ENCODE data around the gene KICS2.

Gene KICS2

GRCh38 chr12:64222009-64222765, at the start of gene KICS2:
Gene KICS2 (minus strand): TSS chr12:64222296. CDS start chr12:64222237, 59 bp downstream.
- Histone ChIP-seq H3K27ac (ENCODE audit: low read length) (peak within 1 kb of the TSS; percentile 54), H3K9ac (ENCODE audit: low read depth, low read length) (peak within 1 kb of the TSS; percentile 95), H3K36me3 (ENCODE audit: insufficient read depth, low read depth, low read length) (no peaks in the 10 kb centered on the region), H3K9me3 (ENCODE audit: insufficient read depth, low read depth, low read length) (no peaks in the 10 kb centered on the region), H3K4me3 (ENCODE audit: low read length) (peak within 1 kb of the TSS; percentile 97), H3K4me1 (ENCODE audit: insufficient read depth, low read length) (peaks cover 26% of the 10 kb centered on the region), H3K27me3 (ENCODE audit: insufficient read depth, low read length) (no peaks in the 10 kb centered on the region)

- no peaks in the 10 kb centered on the region for H3K36me3 ChIP-seq (ENCODE audit: insufficient read depth, low read depth, low read length)
- no peak overlapping the region for H3K9ac ChIP-seq (ENCODE audit: low read depth, low read length)
- no peak overlapping the region for H3K27ac ChIP-seq (ENCODE audit: low read length)
- H3K4me1 ChIP-seq (ENCODE audit: insufficient read depth, low read length): no peaks in the 10 kb centered on the region; the same call in 1 of the 2 replicates
- H3K27me3 ChIP-seq (ENCODE audit: insufficient read depth, low read length): no peaks in the 10 kb centered on the region
- no peak overlapping the region for H3K4me3 ChIP-seq (ENCODE audit: low read length)
- H3K9me3 ChIP-seq (ENCODE audit: insufficient read depth, low read depth, low read length): no peaks in the 10 kb centered on the region
Observed at GRCh38 chr12:64270411-64270810, 48.3 kb upstream of the KICS2 start.

GRCh38 chr12:64269161-64269560, 47.1 kb upstream of the KICS2 start:
- Histone ChIP-seq H3K4me3 (ENCODE audit: low read length) (no peak overlapping the region), H3K36me3 (ENCODE audit: insufficient read depth, low read depth, low read length) (no peaks in the 10 kb centered on the region), H3K27me3 (ENCODE audit: insufficient read depth, low read length) (no peaks in the 10 kb centered on the region), H3K4me1 (ENCODE audit: insufficient read depth, low read length) (no peaks in the 10 kb centered on the region; the same call in 1 of the 2 replicates), H3K27ac (ENCODE audit: low read length) (no peak overlapping the region), H3K9me3 (ENCODE audit: insufficient read depth, low read depth, low read length) (no peaks in the 10 kb centered on the region), H3K9ac (ENCODE audit: low read depth, low read length) (no peak overlapping the region)

- Histone ChIP-seq H3K36me3 (ENCODE audit: insufficient read depth, low read depth, low read length) (no peaks in the 10 kb centered on the region), H3K27me3 (ENCODE audit: insufficient read depth, low read length) (no peaks in the 10 kb centered on the region), H3K27ac (ENCODE audit: low read length) (no peak overlapping the region), H3K9ac (ENCODE audit: low read depth, low read length) (no peak overlapping the region), H3K9me3 (ENCODE audit: insufficient read depth, low read depth, low read length) (no peaks in the 10 kb centered on the region), H3K4me3 (ENCODE audit: low read length) (no peak overlapping the region), H3K4me1 (ENCODE audit: insufficient read depth, low read length) (no peaks in the 10 kb centered on the region)
Observed at GRCh38 chr12:64268409-64268808, 46.3 kb upstream of the KICS2 start.

GRCh38 chr12:64265839-64266238, 43.7 kb upstream of the KICS2 start:
- Histone ChIP-seq H3K36me3 (ENCODE audit: insufficient read depth, low read depth, low read length) (no peaks in the 10 kb centered on the region), H3K4me3 (ENCODE audit: low read length) (no peak overlapping the region), H3K27me3 (ENCODE audit: insufficient read depth, low read length) (no peaks in the 10 kb centered on the region), H3K9me3 (ENCODE audit: insufficient read depth, low read depth, low read length) (no peaks in the 10 kb centered on the region), H3K27ac (ENCODE audit: low read length) (no peak overlapping the region), H3K9ac (ENCODE audit: low read depth, low read length) (no peak overlapping the region), H3K4me1 (ENCODE audit: insufficient read depth, low read length) (no peaks in the 10 kb centered on the region)

GRCh38 chr12:64261813-64262212, 39.7 kb upstream of the KICS2 start:
- H3K4me1 ChIP-seq (ENCODE audit: insufficient read depth, low read length): no peaks in the 10 kb centered on the region
- no peak overlapping the region for H3K9ac ChIP-seq (ENCODE audit: low read depth, low read length)
- no peak overlapping the region for H3K4me3 ChIP-seq (ENCODE audit: low read length)

GRCh38 chr12:64258576-64258975, 36.5 kb upstream of the KICS2 start:
- H3K4me3 ChIP-seq (ENCODE audit: low read length): no peak overlapping the region
- no peak overlapping the region for H3K9ac ChIP-seq (ENCODE audit: low read depth, low read length)
- no peaks in the 10 kb centered on the region for H3K9me3 ChIP-seq (ENCODE audit: insufficient read depth, low read depth, low read length)
- H3K4me1 ChIP-seq (ENCODE audit: insufficient read depth, low read length): no peaks in the 10 kb centered on the region; the same call in 1 of the 2 replicates
- no peaks in the 10 kb centered on the region for H3K27me3 ChIP-seq (ENCODE audit: insufficient read depth, low read length)
- no peaks in the 10 kb centered on the region for H3K36me3 ChIP-seq (ENCODE audit: insufficient read depth, low read depth, low read length)
- H3K27ac ChIP-seq (ENCODE audit: low read length): no peak overlapping the region

More at GRCh38 chr12:64261813-64262212, 39.7 kb upstream of the KICS2 start:
- Histone ChIP-seq H3K27ac (ENCODE audit: low read length) (no peak overlapping the region), H3K9me3 (ENCODE audit: insufficient read depth, low read depth, low read length) (no peaks in the 10 kb centered on the region), H3K27me3 (ENCODE audit: insufficient read depth, low read length) (no peaks in the 10 kb centered on the region), H3K36me3 (ENCODE audit: insufficient read depth, low read depth, low read length) (no peaks in the 10 kb centered on the region)

GRCh38 chr12:64256166-64256800, 34.2 kb upstream of the KICS2 start:
- no peaks in the 10 kb centered on the region for H3K36me3 ChIP-seq (ENCODE audit: insufficient read depth, low read depth, low read length)
- no peak overlapping the region for H3K9ac ChIP-seq (ENCODE audit: low read depth, low read length)
- no peak overlapping the region for H3K27ac ChIP-seq (ENCODE audit: low read length)
- H3K27me3 ChIP-seq (ENCODE audit: insufficient read depth, low read length): no peaks in the 10 kb centered on the region
- no peaks in the 10 kb centered on the region; the same call in 1 of the 2 replicates for H3K4me1 ChIP-seq (ENCODE audit: insufficient read depth, low read length)
- no peak overlapping the region for H3K4me3 ChIP-seq (ENCODE audit: low read length)
- no peaks in the 10 kb centered on the region for H3K9me3 ChIP-seq (ENCODE audit: insufficient read depth, low read depth, low read length)

GRCh38 chr12:64255249-64255648, 33.2 kb upstream of the KICS2 start:
- Histone ChIP-seq H3K9me3 (ENCODE audit: insufficient read depth, low read depth, low read length) (no peaks in the 10 kb centered on the region), H3K27me3 (ENCODE audit: insufficient read depth, low read length) (no peaks in the 10 kb centered on the region), H3K4me3 (ENCODE audit: low read length) (no peak overlapping the region), H3K27ac (ENCODE audit: low read length) (no peak overlapping the region), H3K4me1 (ENCODE audit: insufficient read depth, low read length) (no peaks in the 10 kb centered on the region; the same call in 1 of the 2 replicates), H3K36me3 (ENCODE audit: insufficient read depth, low read depth, low read length) (no peaks in the 10 kb centered on the region), H3K9ac (ENCODE audit: low read depth, low read length) (no peak overlapping the region)

- Histone ChIP-seq H3K4me3 (ENCODE audit: low read length) (no peak overlapping the region), H3K9me3 (ENCODE audit: insufficient read depth, low read depth, low read length) (no peaks in the 10 kb centered on the region), H3K9ac (ENCODE audit: low read depth, low read length) (no peak overlapping the region), H3K36me3 (ENCODE audit: insufficient read depth, low read depth, low read length) (no peaks in the 10 kb centered on the region), H3K27me3 (ENCODE audit: insufficient read depth, low read length) (no peaks in the 10 kb centered on the region), H3K4me1 (ENCODE audit: insufficient read depth, low read length) (no peaks in the 10 kb centered on the region; the same call in 1 of the 2 replicates), H3K27ac (ENCODE audit: low read length) (no peak overlapping the region)
Observed at GRCh38 chr12:64253356-64253755, 31.3 kb upstream of the KICS2 start.

GRCh38 chr12:64252681-64253080, 30.6 kb upstream of the KICS2 start:
- Histone ChIP-seq H3K4me3 (ENCODE audit: low read length) (no peak overlapping the region), H3K9ac (ENCODE audit: low read depth, low read length) (no peak overlapping the region), H3K9me3 (ENCODE audit: insufficient read depth, low read depth, low read length) (no peaks in the 10 kb centered on the region), H3K4me1 (ENCODE audit: insufficient read depth, low read length) (no peaks in the 10 kb centered on the region; the same call in 1 of the 2 replicates), H3K27ac (ENCODE audit: low read length) (no peak overlapping the region), H3K36me3 (ENCODE audit: insufficient read depth, low read depth, low read length) (no peaks in the 10 kb centered on the region), H3K27me3 (ENCODE audit: insufficient read depth, low read length) (no peaks in the 10 kb centered on the region)

- Histone ChIP-seq H3K4me1 (ENCODE audit: insufficient read depth, low read length) (no peaks in the 10 kb centered on the region), H3K27me3 (ENCODE audit: insufficient read depth, low read length) (no peaks in the 10 kb centered on the region), H3K4me3 (ENCODE audit: low read length) (no peak overlapping the region), H3K9me3 (ENCODE audit: insufficient read depth, low read depth, low read length) (no peaks in the 10 kb centered on the region), H3K36me3 (ENCODE audit: insufficient read depth, low read depth, low read length) (no peaks in the 10 kb centered on the region), H3K27ac (ENCODE audit: low read length) (no peak overlapping the region), H3K9ac (ENCODE audit: low read depth, low read length) (no peak overlapping the region)
Observed at GRCh38 chr12:64243809-64244208, 21.7 kb upstream of the KICS2 start.
